Endothelial cell of umbilical vein (primary cell): ENCODE results near the gene FXYD4. TPM values are rescaled to one million over a fixed set of nuclear protein-coding genes. Genes with fewer than 3 reads are reported as not detected.

ENCODE experiments used
- BruUV-seq: library from RNA; stranded (reverse); fragments of 400-500 nt; replicated peaks from 2 replicates; lab custom pipeline; 2021; lab: Mats Ljungman, UMichigan
- CTCF ChIA-PET: fragments of 300-600, 350-600 bp; sonication (Branson Sonifier 250); formaldehyde crosslinking; loops from one replicate; lab custom pipeline; 2021; ENCODE audit warnings: antibody characterized with exemption, inconsistent platforms; lab: Charles Lee
- POLR2A ChIA-PET: fragments of 300-600, 350-600 bp; sonication (Branson Sonifier 250); formaldehyde crosslinking; loops from one replicate; lab custom pipeline; 2021; ENCODE audit warnings: antibody characterized with exemption, inconsistent platforms; lab: Charles Lee
- DNase-seq: peaks from one replicate; pipeline ENCODE4 v3.0.0-alpha.2; 2011; ENCODE audit warnings: low read depth, low spot score
- FAIRE-seq: peaks from 2 replicates; lab custom pipeline; 2011; peaks lifted over from hg19 to GRCh38; lab: Jason Lieb, UNC
- H2AFZ ChIP-seq: 2 replicates; pipeline ENCODE4 v1.6.0; 2012; ENCODE audit warnings: low read depth, low read length, control low read depth, inconsistent platforms
- H3K27ac ChIP-seq: 2 replicates; pipeline ENCODE4 v1.5.1; 2011; ENCODE audit warnings: low read depth, mild to moderate bottlenecking, control low read depth, low read length, moderate library complexity; ENCODE audit not compliant: insufficient read depth
- H3K27me3 ChIP-seq, 2 experiments: 2 replicates each; pipeline versions ENCODE4 v1.6.0 to v1.6.1; 2011; ENCODE audit warnings: low read length in 2 of 2, mixed read lengths in 1 of 2; ENCODE audit not compliant: control insufficient read depth in 2 of 2, insufficient read depth in 2 of 2
- H3K36me3 ChIP-seq, 2 experiments: 2 replicates in 1 of 2; 3 replicates in 1 of 2; pipeline ENCODE4 v1.5.1; 2011; ENCODE audit warnings: low read length in 2 of 2, mild to moderate bottlenecking in 1 of 2, moderate library complexity in 1 of 2; ENCODE audit not compliant: control insufficient read depth in 2 of 2, insufficient read depth in 2 of 2; ENCODE audit errors: extremely low read depth in 1 of 2
- H3K4me1 ChIP-seq: 3 replicates; pipeline ENCODE4 v1.5.1; 2011; ENCODE audit warnings: mild to moderate bottlenecking, low read length; ENCODE audit not compliant: control insufficient read depth, insufficient read depth; ENCODE audit errors: extremely low read depth
- H3K4me2 ChIP-seq: 2 replicates; pipeline ENCODE4 v1.6.1; 2011; ENCODE audit warnings: low read length, control low read depth, mixed read lengths; ENCODE audit not compliant: insufficient read depth
- H3K4me3 ChIP-seq, 3 experiments: fragments of 200-600 bp in 1 of 3; sonication (generic), shearing (Covaris generic) in 1 of 3; replicated peaks in 1 of 3; 2 replicates each; pipeline ENCODE4 v1.5.1; 2011 to 2016; ENCODE audit warnings: control low read depth in 3 of 3, low read length in 3 of 3, mild to moderate bottlenecking in 2 of 3, inconsistent platforms in 1 of 3, low read depth in 1 of 3, moderate library complexity in 1 of 3; ENCODE audit not compliant: insufficient read depth in 1 of 3
- H3K79me2 ChIP-seq: 2 replicates; pipeline ENCODE4 v1.6.0; 2012; ENCODE audit warnings: low read length, inconsistent platforms; ENCODE audit not compliant: control insufficient read depth, insufficient read depth
- H3K9ac ChIP-seq: replicated peaks from 2 replicates; pipeline ENCODE3; 2011; ENCODE audit warnings: low read length, control low read depth; ENCODE audit not compliant: insufficient read depth; ENCODE audit errors: extremely low read depth
- H3K9me1 ChIP-seq: replicated peaks from 3 replicates; pipeline ENCODE4 v1.6.0; 2011; ENCODE audit warnings: mild to moderate bottlenecking, low read length; ENCODE audit not compliant: control insufficient read depth, insufficient read depth; ENCODE audit errors: extremely low read depth
- H3K9me3 ChIP-seq: replicated peaks from 2 replicates; pipeline ENCODE4 v1.5.1; 2012; ENCODE audit warnings: low read length, inconsistent platforms; ENCODE audit not compliant: control insufficient read depth, insufficient read depth
- H4K20me1 ChIP-seq: replicated peaks from 2 replicates; pipeline ENCODE3; 2011; ENCODE audit warnings: mild to moderate bottlenecking, low read length; ENCODE audit not compliant: control insufficient read depth, insufficient read depth; ENCODE audit errors: extremely low read depth
- EZH2 ChIP-seq: IDR thresholded peaks from 2 replicates; pipeline ENCODE4 v1.6.1; 2012; ENCODE audit warnings: borderline replicate concordance, low read depth, mild to moderate bottlenecking, moderate library complexity, low read length, inconsistent platforms; ENCODE audit not compliant: severe bottlenecking
- FOS ChIP-seq: IDR thresholded peaks from 2 replicates; pipeline ENCODE4 v1.6.1; 2011; ENCODE audit warnings: mild to moderate bottlenecking, low read length, moderate library complexity, borderline replicate concordance; ENCODE audit not compliant: insufficient read depth
- GATA2 ChIP-seq: IDR thresholded peaks from 2 replicates; pipeline ENCODE4 v1.7.0; 2011; ENCODE audit warnings: low read depth, mild to moderate bottlenecking, moderate library complexity, mixed read lengths, low read length; ENCODE audit not compliant: insufficient read length, insufficient read depth
- JUN ChIP-seq: IDR thresholded peaks from 2 replicates; pipeline ENCODE4 v1.6.1; 2011; ENCODE audit warnings: borderline replicate concordance, low read depth; ENCODE audit not compliant: insufficient read length, insufficient read depth
- MAX ChIP-seq: IDR thresholded peaks from 2 replicates; pipeline ENCODE4 v1.6.1; 2011; ENCODE audit not compliant: insufficient read depth, insufficient read length
- MYC ChIP-seq: IDR thresholded peaks from one replicate; pipeline ENCODE4 v1.6.1; 2011; ENCODE audit warnings: mild to moderate bottlenecking, low read depth, low read length
- POLR2A ChIP-seq: IDR thresholded peaks from 2 replicates; pipeline ENCODE4 v1.6.1; 2012; ENCODE audit warnings: low read depth, mild to moderate bottlenecking, control low read depth, low read length
- POLR2AphosphoS5 ChIP-seq: IDR thresholded peaks from 2 replicates; pipeline ENCODE4 v1.6.1; 2012; ENCODE audit warnings: low read depth, mild to moderate bottlenecking, control low read depth, low read length, moderate library complexity; ENCODE audit not compliant: insufficient read depth
- dilution Hi-C: fragments of 300-500 bp; cut with MboI; formaldehyde crosslinking; loops from one replicate; pipeline ENCODE4 v1.15.0; 2019; ENCODE audit warnings: low sequenced_read_pairs; ENCODE audit not compliant: extremely low pct_ligation_motif_present
- intact Hi-C: fragments of 100-400 bp; cut with micrococcal nuclease; formaldehyde crosslinking; loops from one replicate; pipeline ENCODE4 v1.10.0; 2022
- polyA plus RNA-seq, 4 experiments: library from polyadenylated mRNA; depleted of rRNA in 3 of 4; stranded (reverse) in 3 of 4; unstranded in 1 of 4; fragments of >200 nt; gene quantifications; 2 replicates each; pipeline versions ENCODE4 v1.2.1 to v1.2.3, GENCODE V29; 2011 to 2012; ENCODE audit warnings: missing spikeins in 1 of 4
- total RNA-seq: library from RNA; stranded (reverse); gene quantifications from 2 replicates; pipeline ENCODE4 v1.2.3, GENCODE V29; 2021
- TF ChIP-seq, protein P1 (sequence below), 2 donors: IDR thresholded peaks; 1 replicate in 1 of 2; 2 replicates in 1 of 2; pipeline ENCODE4 v1.5.1; 2011; ENCODE audit warnings: low read length in 2 of 2, mild to moderate bottlenecking in 2 of 2, moderate library complexity in 2 of 2, control low read depth in 1 of 2, inconsistent platforms in 1 of 2, low read depth in 1 of 2; ENCODE audit not compliant: insufficient read depth in 1 of 2; ENCODE audit errors: extremely low read depth in 1 of 2

FXYD4 gene
- total and polyA plus RNA-seq, 2 donors (not counting 3 experiments of a cell fraction or from before 2014, with no cell fraction given), result not detected

- no peak for TF ChIP-seq MAX
- no peak for TF ChIP-seq EZH2
- no peak for TF ChIP-seq MYC
- no peak for TF ChIP-seq GATA2
- TF ChIP-seq JUN, result no peak
- TF ChIP-seq FOS, result no peak
- TF ChIP-seq, protein P1, sequence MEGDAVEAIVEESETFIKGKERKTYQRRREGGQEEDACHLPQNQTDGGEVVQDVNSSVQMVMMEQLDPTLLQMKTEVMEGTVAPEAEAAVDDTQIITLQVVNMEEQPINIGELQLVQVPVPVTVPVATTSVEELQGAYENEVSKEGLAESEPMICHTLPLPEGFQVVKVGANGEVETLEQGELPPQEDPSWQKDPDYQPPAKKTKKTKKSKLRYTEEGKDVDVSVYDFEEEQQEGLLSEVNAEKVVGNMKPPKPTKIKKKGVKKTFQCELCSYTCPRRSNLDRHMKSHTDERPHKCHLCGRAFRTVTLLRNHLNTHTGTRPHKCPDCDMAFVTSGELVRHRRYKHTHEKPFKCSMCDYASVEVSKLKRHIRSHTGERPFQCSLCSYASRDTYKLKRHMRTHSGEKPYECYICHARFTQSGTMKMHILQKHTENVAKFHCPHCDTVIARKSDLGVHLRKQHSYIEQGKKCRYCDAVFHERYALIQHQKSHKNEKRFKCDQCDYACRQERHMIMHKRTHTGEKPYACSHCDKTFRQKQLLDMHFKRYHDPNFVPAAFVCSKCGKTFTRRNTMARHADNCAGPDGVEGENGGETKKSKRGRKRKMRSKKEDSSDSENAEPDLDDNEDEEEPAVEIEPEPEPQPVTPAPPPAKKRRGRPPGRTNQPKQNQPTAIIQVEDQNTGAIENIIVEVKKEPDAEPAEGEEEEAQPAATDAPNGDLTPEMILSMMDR (IDR thresholded peaks at IDR 0.05; ENCODE audit: extremely low read depth in 1 of 2, insufficient read depth in 1 of 2, low read depth in 1 of 2, low read length in 2 of 2), result no peak
- TF ChIP-seq POLR2AphosphoS5, result no peak
- no peak for TF ChIP-seq POLR2A
- intact Hi-C loops, result loop anchor here (1.0 kb wide), 1 partner anchor 72 kb away; no protein-coding TSS in a partner anchor
- dilution Hi-C loops, result no loop called here
- FAIRE-seq (no peak), DNase-seq (no peak)
- no peak overlapping the region for H3K4me3 ChIP-seq
- no peak overlapping the region for H3K4me2 ChIP-seq
- no peak overlapping the region for H3K9ac ChIP-seq
- ChIA-PET POLR2A (no interaction called here), CTCF (interaction anchor here (0.9 to 2.0 kb wide), 4 partner anchors 9 to 71 kb away, joined by 3 to 17 read pairs (median 8); no protein-coding TSS in a partner anchor)
- H3K9me1 ChIP-seq, result no peaks in the 10 kb centered on the region
- peaks cover 7% of the 10 kb centered on the region for H3K4me1 ChIP-seq
- H3K27me3 ChIP-seq, result no peaks in the 10 kb centered on the region
- no peak overlapping the region for H2AFZ ChIP-seq
- H3K79me2 ChIP-seq, result peaks cover 63% of the 10 kb centered on the region
- H4K20me1 ChIP-seq, result peaks cover 7% of the 10 kb centered on the region
- BruUV-seq, result no TSS peak
- H3K27ac ChIP-seq, result no peak overlapping the region
- no peaks in the 10 kb centered on the region for H3K9me3 ChIP-seq
- peaks cover 36 to 50% of the 10 kb centered on the region in 2 experiments for H3K36me3 ChIP-seq
Observed at GRCh38 chr10:43389867-43390266, 18.4 kb downstream of the FXYD4 start.
